NCI-H1417 (cell line): Measurements from ENCODE around the gene SMPD4.
"Not testable (repeated sequence)": the region's sequence is repeated elsewhere in the genome, so short reads cannot be mapped to it uniquely, and the experiment has no call there.

Source experiments
- DNase-seq, 3 experiments: peaks; one replicate each; lab custom pipeline; 2025; lab: John Stamatoyannopoulos, UW

SMPD4 gene, protein sequence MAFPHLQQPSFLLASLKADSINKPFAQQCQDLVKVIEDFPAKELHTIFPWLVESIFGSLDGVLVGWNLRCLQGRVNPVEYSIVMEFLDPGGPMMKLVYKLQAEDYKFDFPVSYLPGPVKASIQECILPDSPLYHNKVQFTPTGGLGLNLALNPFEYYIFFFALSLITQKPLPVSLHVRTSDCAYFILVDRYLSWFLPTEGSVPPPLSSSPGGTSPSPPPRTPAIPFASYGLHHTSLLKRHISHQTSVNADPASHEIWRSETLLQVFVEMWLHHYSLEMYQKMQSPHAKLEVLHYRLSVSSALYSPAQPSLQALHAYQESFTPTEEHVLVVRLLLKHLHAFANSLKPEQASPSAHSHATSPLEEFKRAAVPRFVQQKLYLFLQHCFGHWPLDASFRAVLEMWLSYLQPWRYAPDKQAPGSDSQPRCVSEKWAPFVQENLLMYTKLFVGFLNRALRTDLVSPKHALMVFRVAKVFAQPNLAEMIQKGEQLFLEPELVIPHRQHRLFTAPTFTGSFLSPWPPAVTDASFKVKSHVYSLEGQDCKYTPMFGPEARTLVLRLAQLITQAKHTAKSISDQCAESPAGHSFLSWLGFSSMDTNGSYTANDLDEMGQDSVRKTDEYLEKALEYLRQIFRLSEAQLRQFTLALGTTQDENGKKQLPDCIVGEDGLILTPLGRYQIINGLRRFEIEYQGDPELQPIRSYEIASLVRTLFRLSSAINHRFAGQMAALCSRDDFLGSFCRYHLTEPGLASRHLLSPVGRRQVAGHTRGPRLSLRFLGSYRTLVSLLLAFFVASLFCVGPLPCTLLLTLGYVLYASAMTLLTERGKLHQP

DNA sequence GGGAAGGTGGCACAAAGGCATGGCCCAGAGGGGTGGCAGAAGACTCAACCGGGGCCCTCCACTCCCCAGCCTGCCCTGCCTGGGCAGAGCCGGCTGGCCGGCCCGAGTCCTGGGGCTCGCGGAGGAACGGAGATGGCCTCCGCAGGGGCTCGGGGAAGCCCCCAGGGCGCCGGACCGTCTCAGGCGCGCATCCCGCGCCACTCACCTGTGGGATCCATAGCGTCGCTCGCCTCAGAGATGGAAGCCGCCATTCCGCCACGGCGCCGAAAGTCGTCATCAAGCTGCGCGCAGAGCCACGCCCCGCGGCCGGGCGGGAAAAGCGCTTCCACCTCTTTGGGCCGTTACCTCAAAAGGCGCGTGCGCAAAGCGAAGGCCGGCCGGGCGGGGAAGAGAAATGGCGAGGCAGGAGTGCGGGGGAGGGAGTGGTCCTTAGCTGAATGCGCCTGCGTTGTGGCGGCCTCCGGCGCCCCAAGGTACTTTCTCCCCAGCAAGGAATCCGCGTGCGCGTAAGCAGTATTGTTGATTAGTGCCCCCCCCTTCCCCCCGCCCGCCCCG is at the start of gene SMPD4:
Gene SMPD4, minus strand, starts transcription at position 278 of the 555 bp plus-strand sequence. CDS start 5,010 bp downstream, outside the sequence.
- DNase-seq, result peak; percentile 91 to 98 (median 94)

- not testable (repeated sequence) for DNase-seq
Observed at GRCh38 chr2:130230907-130231306, 49.5 kb upstream of the SMPD4 start.

DNA sequence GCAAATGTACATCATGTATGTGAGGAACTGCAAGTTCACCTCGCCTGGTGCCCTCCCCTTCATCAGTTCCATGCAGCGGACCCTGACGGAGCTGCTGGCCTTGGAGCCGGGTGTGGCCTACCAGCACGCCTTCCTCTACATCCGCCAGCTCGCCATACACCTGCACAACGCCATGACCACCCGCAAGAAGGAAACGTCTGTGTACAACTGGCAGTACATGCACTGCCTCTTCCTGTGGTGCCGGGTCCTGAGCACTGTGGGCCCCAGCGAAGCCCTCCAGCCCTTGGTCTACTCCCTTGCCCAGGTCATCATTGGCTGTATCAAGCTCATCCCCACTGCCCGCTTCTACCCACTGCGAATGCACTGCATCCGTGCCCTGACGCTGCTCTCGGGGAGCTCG is 49.0 kb upstream of the SMPD4 start:
- DNase-seq, result not testable (repeated sequence)

- not testable (repeated sequence) for DNase-seq
Observed at GRCh38 chr2:130229161-130229510, 47.7 kb upstream of the SMPD4 start.

GRCh38 chr2:130228467-130229160 is 47.2 kb upstream of the SMPD4 start:
- DNase-seq, result not testable (repeated sequence)

DNA sequence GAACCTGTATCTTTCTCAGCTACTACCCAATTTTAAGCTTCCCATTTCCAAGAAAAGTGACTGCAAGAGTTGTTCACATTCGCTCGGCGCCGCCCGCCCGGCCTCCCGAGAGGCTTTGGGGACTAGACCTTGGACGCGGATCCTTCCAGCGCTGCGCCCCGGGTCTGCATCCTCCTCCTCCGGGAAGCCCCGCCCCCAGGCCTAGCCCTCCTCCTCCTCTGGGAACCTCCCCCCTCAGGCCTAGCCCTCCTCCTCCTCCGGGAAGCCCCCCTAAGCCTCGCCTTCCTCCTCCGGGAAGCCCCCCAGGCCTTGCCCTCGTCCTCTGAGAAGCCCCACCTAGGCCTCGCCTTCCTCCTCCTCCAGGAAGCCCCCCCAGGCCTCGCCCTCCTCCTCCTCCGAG is 46.6 kb upstream of the SMPD4 start:
- not testable (repeated sequence) for DNase-seq

DNA sequence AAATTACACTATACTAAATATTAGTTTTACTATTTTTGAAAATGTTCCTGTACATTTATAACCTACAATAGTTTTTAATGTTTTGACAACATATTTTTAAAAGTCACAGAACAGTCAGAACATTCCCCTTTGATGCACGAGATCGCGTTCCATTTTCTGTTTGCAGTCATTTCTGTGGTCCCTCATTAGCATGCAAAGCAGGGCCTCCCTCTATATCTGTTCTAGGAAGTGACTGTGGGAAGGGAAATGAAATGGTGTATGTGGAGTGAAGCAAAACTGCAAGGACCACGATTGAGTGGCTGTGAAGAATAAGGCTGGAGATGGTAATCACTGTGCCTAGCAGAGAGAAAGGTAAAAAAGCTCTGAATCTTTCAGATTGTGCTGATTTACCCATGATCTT is 41.1 kb upstream of the SMPD4 start:
- DNase-seq, result not testable (repeated sequence)

- DNase-seq, result not testable (repeated sequence)
Observed at GRCh38 chr2:130220505-130220904, 39.1 kb upstream of the SMPD4 start.

- not testable (repeated sequence) for DNase-seq
Observed at GRCh38 chr2:130219147-130219546, 37.7 kb upstream of the SMPD4 start.

DNA sequence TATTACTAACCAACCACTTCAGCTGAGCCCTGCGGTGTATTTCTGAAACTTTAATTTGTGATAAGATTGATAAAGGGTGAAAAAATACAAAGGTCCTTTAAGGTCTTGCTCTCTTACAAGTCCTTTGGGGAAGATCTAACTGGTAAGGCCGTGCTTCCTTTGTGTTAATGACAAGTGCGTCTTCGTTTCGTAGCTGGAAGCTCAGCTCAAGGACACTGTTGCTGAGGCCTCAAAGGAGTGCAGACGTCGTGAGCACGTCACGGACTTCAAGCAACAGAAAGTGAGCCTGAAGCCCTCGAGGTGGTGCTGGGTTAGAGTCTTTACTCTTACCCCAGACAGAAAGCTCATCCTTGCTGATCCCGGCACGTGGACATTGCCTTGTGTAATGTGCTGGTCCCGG is 25.6 kb upstream of the SMPD4 start:
- not testable (repeated sequence) for DNase-seq

GRCh38 chr2:130203150-130203549 is 21.7 kb upstream of the SMPD4 start:
- not testable (repeated sequence) for DNase-seq

DNA sequence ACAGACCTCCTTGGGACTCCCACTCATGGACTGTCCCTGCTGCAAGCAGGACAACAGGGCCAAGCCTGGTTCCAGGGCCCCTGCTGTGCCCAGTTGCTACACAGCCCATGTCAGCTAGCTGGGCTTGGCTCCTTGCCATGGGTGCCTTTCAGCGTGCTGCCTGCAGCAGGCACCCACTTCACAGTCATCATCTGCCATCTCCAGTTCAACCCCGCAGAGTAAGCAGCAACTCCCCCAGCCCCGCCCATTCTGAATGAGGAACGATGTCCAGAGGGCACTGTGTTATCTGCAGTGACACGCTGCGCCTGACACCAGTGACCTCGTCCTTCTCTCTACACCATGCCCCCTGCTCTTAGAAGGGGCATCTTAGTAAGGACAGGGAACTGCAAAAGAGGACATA is 21.1 kb upstream of the SMPD4 start:
- DNase-seq, result not testable (repeated sequence)

DNA sequence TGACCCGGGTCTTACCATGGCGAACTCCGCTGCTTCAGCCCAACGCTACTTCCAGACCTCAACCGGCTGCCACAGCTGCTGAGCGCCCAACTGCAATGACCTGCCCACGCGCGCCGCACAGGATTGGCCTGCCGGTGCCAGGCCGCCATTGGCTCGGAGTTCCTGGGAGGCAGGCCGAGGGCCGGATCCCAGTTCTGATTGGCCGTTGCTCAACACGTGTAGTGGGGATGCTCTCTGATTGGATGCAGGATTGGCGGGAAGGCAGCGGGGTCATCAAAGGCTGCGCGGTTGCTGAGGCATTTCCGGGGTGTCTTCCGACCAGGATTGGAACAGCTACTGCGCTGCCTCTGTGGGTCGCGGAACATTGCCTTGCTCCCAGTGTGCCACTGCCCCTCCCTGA is 16.9 kb upstream of the SMPD4 start, which contains the start of gene TUBA3E:
Gene TUBA3E, minus strand, starts transcription at position 97 of the 400 bp plus-strand sequence. Its CDS starts 79 bp downstream, at position 18.
- no peak for DNase-seq

- not testable (repeated sequence) for DNase-seq
Observed at GRCh38 chr2:130196052-130196451, 14.7 kb upstream of the SMPD4 start.

- not testable (repeated sequence) for DNase-seq
Observed at GRCh38 chr2:130195089-130195635, 13.8 kb upstream of the SMPD4 start.

- DNase-seq, result not testable (repeated sequence)
Observed at GRCh38 chr2:130193824-130194223, 12.4 kb upstream of the SMPD4 start.

- not testable (repeated sequence) for DNase-seq
Observed at GRCh38 chr2:130192451-130192850, 11.0 kb upstream of the SMPD4 start.

DNA sequence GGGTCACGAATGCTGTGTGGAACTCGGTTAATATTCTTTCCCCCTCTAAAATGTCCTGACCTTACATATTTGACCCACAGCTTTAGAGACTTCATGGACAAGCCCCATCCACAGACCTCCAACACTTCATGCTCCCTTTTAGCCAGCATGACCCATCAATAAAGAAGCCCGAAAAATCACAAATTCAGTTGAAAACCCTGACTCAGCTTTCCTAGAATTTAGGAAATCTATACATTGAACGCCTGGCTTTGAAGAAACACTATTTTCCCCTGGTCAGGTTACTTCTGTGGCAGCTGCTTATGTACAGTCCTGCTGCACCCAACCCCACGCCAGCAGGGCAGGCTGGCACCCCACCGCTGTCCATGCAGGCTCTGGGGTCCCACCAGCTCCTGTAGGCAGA is 9.9 kb upstream of the SMPD4 start:
- DNase-seq, result not testable (repeated sequence)

DNA sequence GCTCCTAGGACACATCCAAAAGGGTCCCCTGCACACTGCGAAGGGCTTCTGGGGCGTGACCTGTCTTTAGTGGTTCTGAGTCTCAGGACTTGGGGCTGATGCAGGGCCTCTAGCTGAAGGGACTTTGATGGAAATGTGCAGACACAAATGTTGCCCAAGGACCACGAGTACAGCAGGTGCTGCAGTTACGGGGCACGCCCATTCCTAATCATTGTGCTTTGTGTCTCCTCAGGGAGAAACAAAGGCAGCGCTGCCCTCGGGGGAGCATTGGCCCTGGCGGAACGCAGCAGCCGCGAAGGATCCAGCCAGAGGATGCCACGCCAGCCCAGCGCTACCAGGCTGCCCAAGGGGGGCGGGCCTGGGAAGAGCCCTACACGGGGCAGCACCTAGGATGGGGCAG is 8.8 kb upstream of the SMPD4 start:
- DNase-seq, result peak in 1 of 3 experiments; percentile 3

GRCh38 chr2:130188958-130189357 is 7.6 kb upstream of the SMPD4 start:
- DNase-seq, result not testable (repeated sequence)
